NCI-H1092 treated with DMSO at 0.1 percent for 48 hours (cell line): ENCODE data around the gene RAB14.

Experiments used
- DNase-seq: peaks from one replicate; lab custom pipeline; 2025; lab: John Stamatoyannopoulos, UW

The RAB14 gene

GRCh38 chr9:121201738-121202533 lies at the start of gene RAB14:
Gene RAB14 (minus strand): TSS chr9:121201869. CDS start chr9:121193412, 8,457 bp downstream.
- peak; percentile 100 for DNase-seq

GRCh38 chr9:121249563-121249962 lies 47.9 kb upstream of the RAB14 start:
- DNase-seq = no peak

DNA sequence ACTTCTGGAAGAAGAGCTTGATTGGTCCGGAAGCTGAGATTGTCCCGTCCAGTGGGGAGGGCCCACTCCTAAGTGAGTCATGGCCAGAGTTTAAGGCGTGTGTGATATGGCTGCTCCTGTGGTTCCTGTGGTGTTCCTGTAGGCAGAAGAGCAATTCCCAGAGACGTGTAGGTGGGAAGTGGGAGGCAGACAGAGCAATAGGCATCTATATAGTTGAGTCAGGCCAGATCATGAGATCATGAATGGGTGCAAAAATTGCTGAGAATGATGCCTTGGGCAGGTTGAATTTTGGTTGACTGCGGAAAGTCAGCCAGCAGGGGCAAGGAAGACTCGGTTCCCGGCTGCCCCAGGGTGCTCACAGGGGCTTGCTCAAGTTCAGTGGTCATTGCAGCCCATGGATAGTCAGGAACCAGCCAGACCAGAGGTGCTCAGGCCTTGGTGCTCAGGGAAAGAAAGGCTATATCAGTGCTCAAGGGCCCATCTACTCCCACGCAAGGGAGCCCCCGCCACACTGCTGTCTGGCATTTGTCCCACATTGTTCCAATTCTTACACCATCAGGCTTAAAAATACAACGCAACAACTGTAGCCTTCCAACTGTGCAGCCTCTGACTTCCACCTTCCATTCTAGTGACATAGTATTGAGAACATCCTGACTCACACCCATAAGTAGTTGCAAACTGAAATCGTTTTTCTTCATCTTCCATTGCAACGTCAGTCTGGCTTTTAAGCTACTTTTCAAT lies 45.3 kb upstream of the RAB14 start:
- no peak for DNase-seq

GRCh38 chr9:121242959-121243346 lies 41.3 kb upstream of the RAB14 start:
- DNase-seq = no peak

- no peak for DNase-seq
Observed at GRCh38 chr9:121242219-121242958, 40.7 kb upstream of the RAB14 start.

DNA sequence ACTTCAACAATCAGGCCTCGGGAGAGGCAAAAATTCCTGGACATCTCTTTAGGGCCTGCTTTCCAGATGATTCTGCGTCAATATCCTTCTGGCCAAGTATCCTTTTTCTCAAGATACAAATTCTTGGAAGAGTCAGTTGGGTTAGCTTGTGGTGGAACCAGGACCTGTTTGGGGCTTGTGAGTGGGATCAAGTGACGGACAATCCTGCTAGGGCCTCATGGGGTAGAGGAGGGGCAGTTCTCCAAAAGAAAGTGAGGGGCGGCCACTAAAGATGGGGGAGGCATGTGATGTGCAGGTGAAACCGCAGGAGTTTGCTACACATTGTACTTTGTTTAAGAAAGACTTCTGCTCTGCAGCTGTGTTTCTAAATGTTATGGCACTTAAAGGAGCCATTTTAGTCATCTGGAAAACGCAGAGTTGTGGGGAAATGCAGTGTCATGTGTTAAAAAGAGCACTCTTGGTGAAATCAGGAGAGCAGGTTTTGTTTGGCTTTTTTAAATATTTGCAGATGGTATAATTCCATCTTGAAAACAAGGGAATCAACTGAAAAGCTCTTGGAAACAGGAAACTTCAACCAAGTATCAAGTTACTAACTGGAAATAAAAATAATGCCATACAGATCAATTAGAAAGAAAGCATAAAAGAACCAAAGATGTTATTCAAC lies 38.9 kb upstream of the RAB14 start:
- DNase-seq = peak; percentile 8

DNA sequence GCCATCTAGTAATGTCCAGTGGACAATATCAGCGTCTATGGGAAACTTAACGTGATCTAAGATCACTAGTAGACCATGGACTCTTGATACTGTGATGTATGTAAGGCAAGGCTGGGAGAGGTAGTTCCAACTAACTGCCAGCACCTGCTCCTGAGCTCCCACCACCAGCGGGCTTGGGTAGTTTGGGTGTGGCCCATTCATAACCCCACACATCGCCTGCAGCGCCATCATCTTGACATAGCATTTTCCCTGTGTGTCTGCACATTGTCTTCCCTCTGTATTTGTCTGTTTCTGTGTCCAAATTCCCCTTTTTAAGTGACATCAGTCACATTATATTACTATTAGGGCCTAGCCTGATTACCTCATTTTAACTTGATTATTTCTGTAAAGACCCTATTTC lies 38.2 kb upstream of the RAB14 start:
- DNase-seq = no peak

DNA sequence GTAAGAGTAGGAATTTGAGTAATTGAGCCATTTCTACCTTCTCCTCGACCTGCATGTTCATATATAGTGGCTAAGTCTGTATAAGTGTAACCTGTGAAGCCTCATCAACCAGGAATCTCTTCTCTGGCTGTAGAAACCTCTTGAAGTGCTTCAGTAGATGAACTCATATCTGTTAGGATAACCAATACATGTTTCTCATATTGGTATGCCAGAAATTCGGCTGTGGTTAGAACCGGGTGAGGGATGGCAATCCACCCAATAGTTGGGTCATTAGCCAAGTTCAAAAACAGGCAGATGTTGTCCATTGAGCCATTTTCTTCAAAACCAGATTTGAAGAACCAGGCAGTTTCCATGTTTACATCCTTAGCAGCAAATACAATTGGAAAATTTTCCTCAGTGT lies 37.4 kb upstream of the RAB14 start:
- DNase-seq = no peak

GRCh38 chr9:121237916-121238315 lies 36.2 kb upstream of the RAB14 start:
- no peak for DNase-seq

- no peak for DNase-seq
Observed at GRCh38 chr9:121235512-121235911, 33.8 kb upstream of the RAB14 start.

DNA sequence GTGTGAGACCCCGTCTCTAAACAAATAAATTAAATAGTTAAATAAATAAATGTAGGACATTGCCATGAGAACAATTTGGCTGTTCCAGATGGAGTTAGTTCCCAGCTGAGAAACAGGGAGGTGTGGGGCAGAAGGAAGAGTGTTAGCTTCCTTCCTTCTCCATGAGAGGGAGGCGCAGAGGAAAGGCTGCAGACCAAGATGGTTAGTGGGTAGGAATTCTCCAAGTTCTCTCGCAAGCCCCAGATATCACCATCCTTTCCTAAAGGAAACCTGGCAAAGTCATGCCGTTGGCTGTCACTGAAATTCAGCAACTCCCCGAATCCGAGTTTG lies 33.1 kb upstream of the RAB14 start:
- DNase-seq = no peak

DNA sequence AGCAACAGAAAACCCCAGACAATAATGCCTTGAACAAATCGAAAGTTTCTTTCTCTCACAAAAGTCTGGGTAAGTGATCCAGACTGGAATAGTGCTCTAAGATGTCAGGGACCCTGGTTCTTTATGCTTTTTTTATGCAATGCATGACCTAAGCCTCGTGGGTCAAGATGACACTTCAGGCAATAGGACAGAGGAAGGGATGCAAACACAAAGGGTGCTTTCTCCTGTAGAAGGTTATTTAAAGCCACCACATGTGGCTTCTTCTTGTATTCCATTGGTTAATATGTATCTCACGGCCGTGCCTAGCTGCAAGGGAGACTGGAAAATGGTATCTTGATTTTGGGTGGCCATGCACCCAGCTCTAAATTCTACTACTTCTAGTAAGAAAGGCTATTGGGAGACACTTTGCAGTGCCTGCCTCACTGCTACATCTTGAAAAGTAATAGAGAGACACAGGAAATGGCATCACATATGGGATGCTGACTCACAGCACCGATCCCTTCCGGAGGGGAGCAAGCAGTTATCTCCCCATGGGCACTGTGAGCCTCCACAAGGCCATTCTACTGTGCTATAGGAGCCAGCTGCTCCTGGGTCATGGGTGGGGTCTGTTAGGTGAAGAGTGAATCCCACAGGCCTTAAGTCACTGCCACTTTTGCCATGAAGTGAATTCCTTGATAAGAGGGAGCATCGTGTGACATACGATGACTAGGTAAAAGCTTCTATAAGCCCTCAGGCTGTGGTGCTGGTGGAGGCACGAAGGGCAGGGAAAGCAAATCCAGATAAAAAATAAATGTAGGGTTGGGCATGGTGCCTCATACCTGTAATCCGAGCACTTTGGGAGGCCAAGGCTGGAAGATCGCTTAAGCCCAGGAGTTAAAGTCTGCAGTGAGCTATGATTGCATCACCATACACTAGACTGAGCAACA lies 32.5 kb upstream of the RAB14 start:
- DNase-seq = no peak

DNA sequence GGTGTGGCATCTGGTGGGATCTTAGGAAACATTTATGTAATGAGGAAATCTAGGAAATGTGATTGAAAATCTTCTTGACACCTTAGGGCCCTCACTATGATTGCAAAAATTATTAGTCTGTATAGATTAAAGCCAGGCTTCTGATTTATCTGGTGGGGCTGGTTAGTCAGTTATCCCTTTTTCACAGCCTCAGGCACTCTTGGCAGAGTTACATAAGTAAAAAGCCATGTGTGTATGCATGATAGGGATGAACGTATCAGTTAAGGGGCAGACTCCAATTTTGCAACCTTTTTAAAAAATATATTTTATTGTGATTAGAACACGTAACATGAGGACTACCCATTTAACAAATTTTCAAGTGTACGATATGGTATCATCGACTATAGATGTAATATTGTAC lies 30.6 kb upstream of the RAB14 start:
- no peak for DNase-seq

DNA sequence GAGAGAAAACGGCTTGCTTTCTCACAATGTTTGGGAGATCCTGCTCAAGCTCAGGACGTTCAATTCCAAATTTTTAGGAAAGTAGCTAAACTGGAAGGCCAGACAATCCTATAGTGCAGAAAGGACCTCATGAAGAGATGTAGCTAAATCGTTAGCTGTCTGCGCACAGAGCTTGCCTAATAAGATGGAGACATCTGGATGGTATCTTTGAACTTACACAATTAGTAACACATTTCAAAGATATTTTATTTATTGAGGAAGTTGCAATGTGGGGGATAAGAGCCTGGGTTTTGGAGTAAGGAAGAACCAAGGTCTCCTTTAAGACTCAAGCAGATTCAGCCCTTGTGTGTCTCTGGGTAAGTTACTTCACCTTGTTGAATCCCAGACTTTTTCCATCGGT lies 28.6 kb upstream of the RAB14 start:
- no peak for DNase-seq

DNA sequence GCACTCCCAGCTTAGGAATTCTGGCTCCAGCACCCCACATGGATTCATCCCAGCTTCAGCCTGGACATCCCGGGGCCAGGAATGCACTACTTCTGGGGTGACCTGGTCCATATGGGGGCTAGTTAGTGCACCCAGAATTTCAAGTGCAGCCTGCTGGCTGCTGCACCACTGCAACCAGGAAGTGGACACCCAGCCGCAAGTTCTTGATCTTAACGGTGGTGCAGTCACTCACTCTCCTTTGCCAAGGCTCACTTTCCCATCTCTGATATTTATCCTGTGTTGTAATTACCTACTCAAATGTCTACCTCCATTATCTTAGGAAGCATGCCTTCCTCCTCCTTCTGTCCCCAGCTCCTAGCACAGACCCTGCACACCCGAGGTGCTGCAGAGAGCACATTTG lies 26.2 kb upstream of the RAB14 start:
- DNase-seq = no peak

DNA sequence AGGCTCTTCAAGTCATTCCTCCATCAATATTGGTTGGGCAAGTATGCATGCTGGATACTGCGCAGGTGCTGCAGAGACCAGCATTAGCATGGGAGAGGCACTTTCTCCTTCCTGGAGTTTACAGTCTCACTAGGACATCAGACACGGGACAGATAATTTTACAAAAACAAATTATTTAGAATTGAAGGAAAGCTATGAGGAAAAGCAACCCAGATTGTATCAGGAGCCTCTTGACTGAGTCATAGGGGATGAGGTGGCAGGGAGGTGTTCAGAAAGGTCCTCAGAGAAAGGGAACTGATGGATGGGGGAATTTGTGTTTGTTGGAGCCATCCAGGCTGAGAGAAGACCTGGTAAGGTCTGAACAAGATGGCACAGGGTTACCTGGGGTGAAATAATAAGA lies 24.5 kb upstream of the RAB14 start:
- DNase-seq = no peak

DNA sequence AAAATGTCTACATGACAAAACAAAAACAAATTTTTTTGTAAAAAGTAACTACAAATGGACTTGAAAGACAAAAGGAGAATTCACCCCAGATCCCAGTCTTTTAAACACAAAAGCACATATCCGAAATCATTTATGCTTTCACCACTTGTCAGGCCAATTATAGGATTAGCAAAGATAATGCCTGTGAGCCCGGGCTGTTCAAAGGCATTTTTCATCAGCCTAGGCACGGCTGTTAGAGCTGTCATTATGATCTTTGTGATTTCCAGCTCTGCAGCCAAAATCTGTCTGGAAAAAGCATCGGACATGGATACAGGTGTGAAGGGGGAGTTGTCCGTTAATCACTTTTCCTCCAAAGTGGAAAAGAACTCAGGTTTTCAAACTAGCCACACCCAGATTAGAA lies 23.6 kb upstream of the RAB14 start:
- no peak for DNase-seq

DNA sequence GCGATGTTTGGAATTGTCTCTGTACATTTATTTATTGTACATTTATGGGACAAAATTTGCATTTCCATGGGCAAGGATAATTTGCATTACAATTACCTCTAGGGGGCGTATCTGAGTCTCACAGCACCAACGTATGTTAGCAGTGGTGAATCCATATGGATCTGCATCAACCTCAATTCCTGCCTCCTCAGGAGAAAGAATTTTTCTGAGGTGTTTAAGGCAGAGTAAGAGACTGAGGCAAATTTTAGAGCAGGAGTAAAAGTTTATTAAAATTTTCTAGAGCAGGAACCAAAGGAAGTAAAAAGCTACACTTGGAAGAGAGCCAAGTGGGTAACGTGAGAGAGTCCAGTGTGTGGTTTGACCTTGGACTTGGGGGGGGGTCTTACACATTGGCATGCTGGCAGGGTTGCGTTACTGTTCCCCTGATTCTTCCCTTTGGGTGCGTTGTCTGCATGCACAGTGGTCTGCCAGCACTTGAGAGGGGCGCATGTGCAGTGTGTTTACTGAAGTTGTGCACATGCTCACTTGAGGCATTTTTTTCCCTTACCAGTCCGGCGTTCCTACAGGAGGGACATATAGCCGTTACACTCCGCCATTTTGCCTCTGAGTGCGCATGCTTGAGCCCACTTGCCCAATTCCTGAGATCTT lies 21.0 kb upstream of the RAB14 start:
- DNase-seq = peak; percentile 25

GRCh38 chr9:121221664-121222055 lies 20.0 kb upstream of the RAB14 start:
- DNase-seq = no peak

DNA sequence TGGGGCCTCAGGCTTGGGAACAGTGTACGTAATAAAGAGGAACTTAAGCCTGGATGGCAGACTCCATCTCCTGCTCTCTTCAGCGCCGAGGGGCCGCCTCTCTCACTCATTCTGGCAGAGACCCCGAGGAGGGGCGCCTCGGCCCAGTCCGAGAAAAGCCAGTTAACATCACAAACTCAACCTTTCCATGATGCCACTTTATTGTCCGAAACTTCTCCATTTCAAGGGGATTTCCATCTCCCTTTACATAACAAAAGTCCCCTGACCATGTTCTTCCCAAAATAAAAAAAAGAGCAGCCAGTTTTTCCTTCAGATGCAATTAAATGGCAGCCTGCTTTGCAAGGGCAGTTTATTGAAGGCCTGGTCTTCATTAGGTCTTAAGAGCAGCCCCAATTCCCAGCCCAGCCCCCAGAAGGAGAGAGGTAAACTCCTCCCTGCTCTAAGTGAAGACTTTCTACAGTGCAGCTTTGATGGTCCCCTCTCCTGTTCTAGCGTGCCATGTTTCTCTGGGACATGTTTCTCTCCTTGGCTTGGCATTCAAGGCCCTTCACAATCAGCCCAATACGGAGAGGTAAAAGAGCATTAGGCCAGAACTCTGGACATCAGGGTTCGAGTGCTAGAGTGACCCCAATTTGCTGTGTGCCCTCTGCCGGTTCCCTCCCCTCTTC lies 19.5 kb upstream of the RAB14 start:
- DNase-seq = no peak
